ENCODE results near the gene HTRA3. TPM values are rescaled to one million over a fixed set of nuclear protein-coding genes. Genes with fewer than 3 reads are reported as not detected.

The HTRA3 gene
- total RNA-seq, 4 donors from 2014 or later = 56.1 to 82.2 (median 67.2) TPM

GRCh38 chr4:8237256-8237989 lies 32.1 kb upstream of the HTRA3 start:
- H3K4me3 ChIP-seq = no peak overlapping the region
- TF ChIP-seq POLR2AphosphoS5 (IDR thresholded peaks at IDR 0.05) (no peak), CTCF (IDR thresholded peaks at IDR 0.05) (no peak), EP300 (IDR thresholded peaks at IDR 0.05) (no peak), POLR2A (IDR thresholded peaks at IDR 0.05; ENCODE audit: low read depth) (no peak)
- peaks cover 4 to 7% (median 6%) of the 10 kb centered on the region in 4 donors for H3K4me1 ChIP-seq
- H3K36me3 ChIP-seq = peaks cover 0 to 85% (median 41%) of the 10 kb centered on the region in 4 donors
- intact Hi-C loops (cut with DNase I) = no loop called here
- no peaks in the 10 kb centered on the region for H3K9me3 ChIP-seq
- 95% methylated on average over 19 of the region's 29 CpGs for WGBS
- H3K27me3 ChIP-seq = no peaks in the 10 kb centered on the region
- DNase-seq (ENCODE audit: extremely low spot score) = no peak
- no peak overlapping the region for H3K27ac ChIP-seq (replicated peaks in 1 of 4)

GRCh38 chr4:8238036-8238511 lies 31.5 kb upstream of the HTRA3 start:
- H3K4me1 ChIP-seq = peaks cover 9 to 13% (median 12%) of the 10 kb centered on the region in 4 donors
- WGBS = 93% methylated on average over 3 of the region's 14 CpGs
- no peak overlapping the region for H3K27ac ChIP-seq (replicated peaks in 1 of 4)
- H3K27me3 ChIP-seq = no peaks in the 10 kb centered on the region
- H3K36me3 ChIP-seq = peaks cover 0 to 79% (median 37%) of the 10 kb centered on the region in 4 donors
- TF ChIP-seq POLR2AphosphoS5 (IDR thresholded peaks at IDR 0.05) = no peak
- no peak for TF ChIP-seq POLR2A (IDR thresholded peaks at IDR 0.05; ENCODE audit: low read depth)
- no peak for TF ChIP-seq CTCF (IDR thresholded peaks at IDR 0.05)
- no peak for TF ChIP-seq EP300 (IDR thresholded peaks at IDR 0.05)
- intact Hi-C loops (cut with DNase I) = no loop called here
- DNase-seq (ENCODE audit: extremely low spot score) = no peak
- H3K9me3 ChIP-seq = no peaks in the 10 kb centered on the region
- no peak overlapping the region for H3K4me3 ChIP-seq

DNA sequence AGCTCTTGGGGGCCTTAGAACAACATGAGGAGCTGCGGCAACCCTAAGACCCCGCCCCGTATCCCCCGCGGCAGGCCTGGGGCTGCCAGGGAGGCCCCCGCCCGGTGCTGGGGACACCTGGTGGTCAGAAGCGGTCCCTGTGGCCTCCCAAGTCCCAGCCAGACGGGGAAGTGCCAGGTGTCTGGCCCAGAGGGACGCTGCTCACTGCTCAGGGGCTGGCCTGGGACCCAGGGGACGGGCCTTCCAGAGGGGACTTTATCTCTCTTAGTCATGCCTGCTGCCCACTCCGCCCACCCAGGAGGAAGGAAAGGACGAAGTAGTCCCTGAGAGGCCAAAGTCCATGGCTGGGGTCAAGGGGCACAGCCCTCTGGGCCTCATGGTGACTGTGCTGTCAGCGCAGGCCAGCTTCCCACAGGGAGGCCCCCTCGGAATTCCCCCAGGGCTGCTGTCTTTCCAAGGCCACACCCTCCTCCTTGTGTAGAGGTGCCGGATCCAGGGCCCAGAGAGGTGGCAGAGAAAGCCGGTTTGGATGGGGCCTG lies 31.0 kb upstream of the HTRA3 start:
- intact Hi-C loops (cut with DNase I) = no loop called here
- WGBS = no CpG with 5 or more reads among the region's 17 CpGs
- peaks cover 0 to 74% (median 33%) of the 10 kb centered on the region in 4 donors for H3K36me3 ChIP-seq
- no peak for DNase-seq (ENCODE audit: extremely low spot score)
- no peaks in the 10 kb centered on the region for H3K9me3 ChIP-seq
- no peak overlapping the region for H3K4me3 ChIP-seq
- TF ChIP-seq POLR2A (IDR thresholded peaks at IDR 0.05; ENCODE audit: low read depth) = no peak
- TF ChIP-seq CTCF (IDR thresholded peaks at IDR 0.05) = peak in 1 of 3 experiments; percentile 35
- peaks cover 9 to 13% (median 12%) of the 10 kb centered on the region in 4 donors for H3K4me1 ChIP-seq
- H3K27me3 ChIP-seq = no peaks in the 10 kb centered on the region
- no peak overlapping the region for H3K27ac ChIP-seq (replicated peaks in 1 of 4)

- Histone ChIP-seq H3K4me1 (peaks cover 9 to 13% (median 12%) of the 10 kb centered on the region in 4 donors), H3K27me3 (no peaks in the 10 kb centered on the region), H3K9me3 (no peaks in the 10 kb centered on the region), H3K4me3 (no peak overlapping the region), H3K27ac (replicated peaks in 1 of 4) (no peak overlapping the region), H3K36me3 (peaks cover 0 to 67% (median 30%) of the 10 kb centered on the region in 4 donors)
- TF ChIP-seq EP300 (IDR thresholded peaks at IDR 0.05) (no peak), POLR2AphosphoS5 (IDR thresholded peaks at IDR 0.05) (no peak), POLR2A (IDR thresholded peaks at IDR 0.05; ENCODE audit: low read depth) (no peak), CTCF (IDR thresholded peaks at IDR 0.05) (no peak)
- WGBS = 95% methylated on average over 10 of the region's 13 CpGs
- no peak for DNase-seq (ENCODE audit: extremely low spot score)
- intact Hi-C loops (cut with DNase I) = no loop called here
Observed at GRCh38 chr4:8239226-8239625, 30.3 kb upstream of the HTRA3 start.

Measured in esophagus muscularis mucosa (tissue), 4 donors.